WTC11 (cell line): ENCODE results near the gene PLA2G4A.

Source experiments
- CREB1 ChIP-seq: sonication (generic); formaldehyde crosslinking; IDR thresholded peaks from 2 replicates; pipeline ENCODE4 v1.8.0; 2023; ENCODE audit warnings: mild to moderate bottlenecking, missing genetic modification reagents
- MAX ChIP-seq: sonication (generic); formaldehyde crosslinking; IDR thresholded peaks from 2 replicates; pipeline ENCODE4 v1.8.0; 2022; ENCODE audit warnings: mild to moderate bottlenecking, missing genetic modification reagents
- NR1H2 ChIP-seq: sonication (generic); formaldehyde crosslinking; IDR thresholded peaks from 2 replicates; pipeline ENCODE4 v1.9.0; 2021; ENCODE audit warnings: mild to moderate bottlenecking, moderate library complexity, missing genetic modification reagents
- SMAD3 ChIP-seq: sonication (generic); formaldehyde crosslinking; IDR thresholded peaks from 2 replicates; pipeline ENCODE4 v1.8.0; 2022; ENCODE audit warnings: missing genetic modification reagents, mild to moderate bottlenecking, borderline replicate concordance
- SP1 ChIP-seq: sonication (generic); formaldehyde crosslinking; conservative IDR thresholded peaks from 2 replicates; pipeline ENCODE4 v1.8.1; 2022; ENCODE audit warnings: missing genetic modification reagents
- TP53 ChIP-seq: sonication (generic); formaldehyde crosslinking; IDR thresholded peaks from 2 replicates; pipeline ENCODE4 v1.8.1; 2023; ENCODE audit warnings: mild to moderate bottlenecking, missing genetic modification reagents
- USF1 ChIP-seq: sonication (generic); formaldehyde crosslinking; IDR thresholded peaks from 2 replicates; pipeline ENCODE4 v1.8.0; 2022; ENCODE audit warnings: mild to moderate bottlenecking, missing genetic modification reagents
- TF ChIP-seq, protein P1 (sequence below): sonication (generic); formaldehyde crosslinking; IDR thresholded peaks from 2 replicates; pipeline ENCODE4 v1.8.1; 2023; ENCODE audit warnings: mild to moderate bottlenecking, missing genetic modification reagents
- TF ChIP-seq, protein P2 (sequence below): fragments of 200-600 bp; IDR thresholded peaks from 2 replicates; pipeline ENCODE4 v1.8.0; 2022; ENCODE audit warnings: antibody characterized with exemption

- TF ChIP-seq MAX (CRISPR knock-in tag) (no peak), NR1H2 (CRISPR knock-in tag) (no peak), USF1 (CRISPR knock-in tag) (no peak), SP1 (CRISPR knock-in tag) (no peak), CREB1 (no peak), TP53 (CRISPR knock-in tag) (no peak), SMAD3 (CRISPR knock-in tag) (no peak)
- TF ChIP-seq, protein P1, sequence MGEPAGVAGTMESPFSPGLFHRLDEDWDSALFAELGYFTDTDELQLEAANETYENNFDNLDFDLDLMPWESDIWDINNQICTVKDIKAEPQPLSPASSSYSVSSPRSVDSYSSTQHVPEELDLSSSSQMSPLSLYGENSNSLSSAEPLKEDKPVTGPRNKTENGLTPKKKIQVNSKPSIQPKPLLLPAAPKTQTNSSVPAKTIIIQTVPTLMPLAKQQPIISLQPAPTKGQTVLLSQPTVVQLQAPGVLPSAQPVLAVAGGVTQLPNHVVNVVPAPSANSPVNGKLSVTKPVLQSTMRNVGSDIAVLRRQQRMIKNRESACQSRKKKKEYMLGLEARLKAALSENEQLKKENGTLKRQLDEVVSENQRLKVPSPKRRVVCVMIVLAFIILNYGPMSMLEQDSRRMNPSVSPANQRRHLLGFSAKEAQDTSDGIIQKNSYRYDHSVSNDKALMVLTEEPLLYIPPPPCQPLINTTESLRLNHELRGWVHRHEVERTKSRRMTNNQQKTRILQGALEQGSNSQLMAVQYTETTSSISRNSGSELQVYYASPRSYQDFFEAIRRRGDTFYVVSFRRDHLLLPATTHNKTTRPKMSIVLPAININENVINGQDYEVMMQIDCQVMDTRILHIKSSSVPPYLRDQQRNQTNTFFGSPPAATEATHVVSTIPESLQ = no peak
- TF ChIP-seq, protein P2, sequence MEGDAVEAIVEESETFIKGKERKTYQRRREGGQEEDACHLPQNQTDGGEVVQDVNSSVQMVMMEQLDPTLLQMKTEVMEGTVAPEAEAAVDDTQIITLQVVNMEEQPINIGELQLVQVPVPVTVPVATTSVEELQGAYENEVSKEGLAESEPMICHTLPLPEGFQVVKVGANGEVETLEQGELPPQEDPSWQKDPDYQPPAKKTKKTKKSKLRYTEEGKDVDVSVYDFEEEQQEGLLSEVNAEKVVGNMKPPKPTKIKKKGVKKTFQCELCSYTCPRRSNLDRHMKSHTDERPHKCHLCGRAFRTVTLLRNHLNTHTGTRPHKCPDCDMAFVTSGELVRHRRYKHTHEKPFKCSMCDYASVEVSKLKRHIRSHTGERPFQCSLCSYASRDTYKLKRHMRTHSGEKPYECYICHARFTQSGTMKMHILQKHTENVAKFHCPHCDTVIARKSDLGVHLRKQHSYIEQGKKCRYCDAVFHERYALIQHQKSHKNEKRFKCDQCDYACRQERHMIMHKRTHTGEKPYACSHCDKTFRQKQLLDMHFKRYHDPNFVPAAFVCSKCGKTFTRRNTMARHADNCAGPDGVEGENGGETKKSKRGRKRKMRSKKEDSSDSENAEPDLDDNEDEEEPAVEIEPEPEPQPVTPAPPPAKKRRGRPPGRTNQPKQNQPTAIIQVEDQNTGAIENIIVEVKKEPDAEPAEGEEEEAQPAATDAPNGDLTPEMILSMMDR = no peak
These were observed 30.2 kb downstream of the PLA2G4A start for GRCh38 chr1:186858923-186859322.
